K562 (cell line): ENCODE measurements around the gene ZNF512B.

Experiments
- ARID1B ChIP-seq: fragments of 450-650 bp; IDR thresholded peaks from 2 replicates; pipeline ENCODE4 v1.6.1; 2016; ENCODE audit warnings: antibody characterized with exemption, mild to moderate bottlenecking, inconsistent platforms
- CBX5 ChIP-seq: IDR thresholded peaks from 2 replicates; pipeline ENCODE4 v1.6.1; 2014; ENCODE audit warnings: low read depth, borderline replicate concordance
- HDAC3 ChIP-seq: fragments of 450-650 bp; IDR thresholded peaks from 2 replicates; pipeline ENCODE4 v1.6.1; 2018; ENCODE audit warnings: borderline replicate concordance, mild to moderate bottlenecking, moderate library complexity; ENCODE audit not compliant: partially characterized antibody
- JUNB ChIP-seq: fragments of 450-650 bp; formaldehyde crosslinking; conservative IDR thresholded peaks from 2 replicates; pipeline ENCODE4 v1.4.0; 2020; ENCODE audit warnings: mild to moderate bottlenecking
- POLR2AphosphoS5 ChIP-seq: IDR thresholded peaks from 2 replicates; pipeline ENCODE4 v1.6.1; 2011; ENCODE audit warnings: mild to moderate bottlenecking, low read depth, low read length, moderate library complexity; ENCODE audit not compliant: control insufficient read depth, insufficient read depth
- SREBF2 ChIP-seq: sonication (generic); formaldehyde crosslinking; IDR thresholded peaks from 2 replicates; pipeline ENCODE4 v1.4.0; 2020; ENCODE audit warnings: mild to moderate bottlenecking, missing genetic modification reagents
- TCF7 ChIP-seq: sonication (generic); IDR thresholded peaks from 2 replicates; pipeline ENCODE4 v1.6.1; 2016; ENCODE audit warnings: antibody characterized with exemption, borderline replicate concordance
- TF ChIP-seq, protein P1 (sequence below), 3 experiments: IDR thresholded peaks in 2 of 3; conservative IDR thresholded peaks in 1 of 3; 2 replicates each; pipeline ENCODE4 v1.5.1; 2011 to 2012; ENCODE audit warnings: low read length in 3 of 3, mild to moderate bottlenecking in 3 of 3, control low read depth in 2 of 3, improper control_type of control experiment in 1 of 3, inconsistent platforms in 1 of 3, low read depth in 1 of 3, mixed read lengths in 1 of 3, moderate library complexity in 1 of 3; ENCODE audit not compliant: insufficient read depth in 2 of 3
- TF ChIP-seq, protein P2 (sequence below): fragments of 450-650 bp; IDR thresholded peaks from 2 replicates; pipeline ENCODE4 v1.6.1; 2017; ENCODE audit warnings: mild to moderate bottlenecking, moderate library complexity

DNA sequence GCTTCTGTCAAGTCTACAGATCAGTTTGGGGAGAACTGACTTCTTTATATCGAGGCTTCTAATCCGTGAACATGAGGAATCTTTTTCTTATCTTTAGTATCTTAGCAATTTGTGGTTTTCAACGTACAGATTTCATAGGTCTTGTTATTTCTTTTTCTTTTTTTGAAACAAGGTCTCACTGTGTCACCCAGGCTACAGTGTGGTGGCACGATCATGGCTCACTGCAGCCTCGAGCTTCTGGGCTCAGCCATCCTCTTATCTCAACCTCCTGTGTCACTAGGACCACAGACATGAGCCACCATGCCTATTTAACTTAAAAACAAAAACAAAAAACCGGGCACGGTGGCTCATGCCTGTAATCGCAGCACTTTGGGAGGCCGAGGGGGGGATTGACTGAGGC is 45.5 kb downstream of the ZNF512B start:
- TF ChIP-seq, protein P1, sequence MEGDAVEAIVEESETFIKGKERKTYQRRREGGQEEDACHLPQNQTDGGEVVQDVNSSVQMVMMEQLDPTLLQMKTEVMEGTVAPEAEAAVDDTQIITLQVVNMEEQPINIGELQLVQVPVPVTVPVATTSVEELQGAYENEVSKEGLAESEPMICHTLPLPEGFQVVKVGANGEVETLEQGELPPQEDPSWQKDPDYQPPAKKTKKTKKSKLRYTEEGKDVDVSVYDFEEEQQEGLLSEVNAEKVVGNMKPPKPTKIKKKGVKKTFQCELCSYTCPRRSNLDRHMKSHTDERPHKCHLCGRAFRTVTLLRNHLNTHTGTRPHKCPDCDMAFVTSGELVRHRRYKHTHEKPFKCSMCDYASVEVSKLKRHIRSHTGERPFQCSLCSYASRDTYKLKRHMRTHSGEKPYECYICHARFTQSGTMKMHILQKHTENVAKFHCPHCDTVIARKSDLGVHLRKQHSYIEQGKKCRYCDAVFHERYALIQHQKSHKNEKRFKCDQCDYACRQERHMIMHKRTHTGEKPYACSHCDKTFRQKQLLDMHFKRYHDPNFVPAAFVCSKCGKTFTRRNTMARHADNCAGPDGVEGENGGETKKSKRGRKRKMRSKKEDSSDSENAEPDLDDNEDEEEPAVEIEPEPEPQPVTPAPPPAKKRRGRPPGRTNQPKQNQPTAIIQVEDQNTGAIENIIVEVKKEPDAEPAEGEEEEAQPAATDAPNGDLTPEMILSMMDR (IDR thresholded peaks at IDR 0.05 in 2 of 3, conservative IDR thresholded peaks at IDR 0.05 in 1 of 3; ENCODE audit: insufficient read depth in 2 of 3, low read depth in 1 of 3, low read length in 3 of 3), result no peak
- TF ChIP-seq HDAC3 (no peak), CBX5 (no peak), SREBF2 (no peak), JUNB (CRISPR knock-in tag) (no peak), ARID1B (no peak), POLR2AphosphoS5 (no peak), TCF7 (no peak)
- TF ChIP-seq, protein P2, sequence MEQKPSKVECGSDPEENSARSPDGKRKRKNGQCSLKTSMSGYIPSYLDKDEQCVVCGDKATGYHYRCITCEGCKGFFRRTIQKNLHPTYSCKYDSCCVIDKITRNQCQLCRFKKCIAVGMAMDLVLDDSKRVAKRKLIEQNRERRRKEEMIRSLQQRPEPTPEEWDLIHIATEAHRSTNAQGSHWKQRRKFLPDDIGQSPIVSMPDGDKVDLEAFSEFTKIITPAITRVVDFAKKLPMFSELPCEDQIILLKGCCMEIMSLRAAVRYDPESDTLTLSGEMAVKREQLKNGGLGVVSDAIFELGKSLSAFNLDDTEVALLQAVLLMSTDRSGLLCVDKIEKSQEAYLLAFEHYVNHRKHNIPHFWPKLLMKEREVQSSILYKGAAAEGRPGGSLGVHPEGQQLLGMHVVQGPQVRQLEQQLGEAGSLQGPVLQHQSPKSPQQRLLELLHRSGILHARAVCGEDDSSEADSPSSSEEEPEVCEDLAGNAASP, result no peak
